HepG2 (cell line): ENCODE results near the gene ARPC1A. TPM values are rescaled to one million over a fixed set of nuclear protein-coding genes. Genes with fewer than 3 reads are reported as not detected.

Experiments
- CBX5 ChIP-seq: sonication (generic); formaldehyde crosslinking; IDR thresholded peaks from 2 replicates; pipeline ENCODE4 v1.4.0; 2020; ENCODE audit warnings: missing genetic modification reagents, borderline replicate concordance
- CREM ChIP-seq, 2 experiments: sonication (generic) in 1 of 2; formaldehyde crosslinking in 1 of 2; IDR thresholded peaks; 2 replicates each; pipeline versions ENCODE4 v1.4.0 to v1.6.1; 2016 to 2020; ENCODE audit warnings: antibody characterized with exemption in 1 of 2, mild to moderate bottlenecking in 1 of 2, missing genetic modification reagents in 1 of 2
- FLYWCH1 ChIP-seq: sonication (generic); formaldehyde crosslinking; IDR thresholded peaks from 2 replicates; pipeline ENCODE4 v1.8.1; 2023; ENCODE audit warnings: mild to moderate bottlenecking, missing genetic modification reagents
- JUND ChIP-seq: sonication (generic); formaldehyde crosslinking; IDR thresholded peaks from 2 replicates; pipeline ENCODE4 v1.8.0; 2022; ENCODE audit warnings: mild to moderate bottlenecking, missing genetic modification reagents
- KDM4B ChIP-seq: sonication (generic); formaldehyde crosslinking; IDR thresholded peaks from 2 replicates; pipeline ENCODE4 v1.4.0; 2020; ENCODE audit warnings: missing genetic modification reagents
- MIER2 ChIP-seq: IDR thresholded peaks from 2 replicates; pipeline ENCODE4 v1.6.1; 2016; ENCODE audit warnings: missing biosample characterization, missing genetic modification reagents
- SIX1 ChIP-seq: sonication (generic); formaldehyde crosslinking; IDR thresholded peaks from 2 replicates; pipeline ENCODE4 v1.4.0; 2020; ENCODE audit warnings: missing genetic modification reagents, borderline replicate concordance
- SMARCC2 ChIP-seq: fragments of 450-650 bp; IDR thresholded peaks from 2 replicates; pipeline ENCODE4 v1.6.1; 2017; ENCODE audit warnings: antibody characterized with exemption, mild to moderate bottlenecking
- TMF1 ChIP-seq: sonication (generic); formaldehyde crosslinking; IDR thresholded peaks from 2 replicates; pipeline ENCODE4 v1.8.1; 2022; ENCODE audit warnings: low read depth, missing genetic modification reagents
- U2AF2 ChIP-seq: fragments of 200-400 bp; formaldehyde crosslinking; IDR thresholded peaks from 2 replicates; pipeline ENCODE4 v1.6.1; 2017; ENCODE audit warnings: low read depth, mild to moderate bottlenecking, low read length
- ZNF207 ChIP-seq: fragments of 450-650 bp; IDR thresholded peaks from 2 replicates; pipeline ENCODE4 v1.6.1; 2016; ENCODE audit warnings: antibody characterized with exemption, borderline replicate concordance
- ZNF343 ChIP-seq: sonication (generic); formaldehyde crosslinking; IDR thresholded peaks from 2 replicates; pipeline ENCODE4 v1.4.0; 2020; ENCODE audit warnings: mild to moderate bottlenecking, missing genetic modification reagents
- ZNF354B ChIP-seq: sonication (generic); formaldehyde crosslinking; IDR thresholded peaks from 2 replicates; pipeline ENCODE4 v1.8.0; 2022; ENCODE audit warnings: mild to moderate bottlenecking, missing genetic modification reagents
- ZNF564 ChIP-seq: sonication (generic); formaldehyde crosslinking; IDR thresholded peaks from 2 replicates; pipeline ENCODE4 v1.8.1; 2023; ENCODE audit warnings: mild to moderate bottlenecking, missing genetic modification reagents
- polyA plus RNA-seq, 8 experiments: library from polyadenylated mRNA; depleted of rRNA in 3 of 8; stranded (reverse) in 7 of 8; unstranded in 1 of 8; fragments of >200 nt; fragmentation: Illumina TruSeq in 4 of 8; extraction: Trizol in 4 of 8; gene quantifications; 2 replicates each; pipeline versions ENCODE4 v1.2.1 to v1.2.3, GENCODE V29; 2011 to 2016; ENCODE audit warnings: low read depth in 4 of 8, missing spikeins in 1 of 8, mixed read lengths in 1 of 8; ENCODE audit not compliant: insufficient read depth in 1 of 8
- total RNA-seq, 5 experiments: library from RNA; depleted of rRNA; stranded (reverse); fragments of >200 nt; fragmentation: Illumina TruSeq; extraction: Trizol; gene quantifications; 2 replicates each; pipeline ENCODE4 v1.2.3, GENCODE V29; 2016; ENCODE audit warnings: low read depth in 1 of 5
- TF ChIP-seq, protein P1 (sequence below): sonication (generic); formaldehyde crosslinking; IDR thresholded peaks from 2 replicates; pipeline ENCODE4 v1.4.0; 2020; ENCODE audit warnings: missing genetic modification reagents
- TF ChIP-seq, protein P2 (sequence below): sonication (generic); formaldehyde crosslinking; IDR thresholded peaks from 2 replicates; pipeline ENCODE4 v1.4.0; 2020; ENCODE audit warnings: mild to moderate bottlenecking, missing genetic modification reagents
- TF ChIP-seq, protein P3 (sequence below): sonication (generic); formaldehyde crosslinking; IDR thresholded peaks from 2 replicates; pipeline ENCODE4 v1.4.0; 2020; ENCODE audit warnings: missing genetic modification reagents
- TF ChIP-seq, protein P4 (sequence below): sonication (generic); formaldehyde crosslinking; IDR thresholded peaks from 2 replicates; pipeline ENCODE4 v1.5.0; 2020; ENCODE audit warnings: missing genetic modification reagents, mild to moderate bottlenecking, borderline replicate concordance

ARPC1A gene
- total and polyA plus RNA-seq, 2 of the 13 experiments (the other 11 are each of a cell fraction or from before 2014, with no cell fraction given) = 44.3 to 88.5 TPM

DNA sequence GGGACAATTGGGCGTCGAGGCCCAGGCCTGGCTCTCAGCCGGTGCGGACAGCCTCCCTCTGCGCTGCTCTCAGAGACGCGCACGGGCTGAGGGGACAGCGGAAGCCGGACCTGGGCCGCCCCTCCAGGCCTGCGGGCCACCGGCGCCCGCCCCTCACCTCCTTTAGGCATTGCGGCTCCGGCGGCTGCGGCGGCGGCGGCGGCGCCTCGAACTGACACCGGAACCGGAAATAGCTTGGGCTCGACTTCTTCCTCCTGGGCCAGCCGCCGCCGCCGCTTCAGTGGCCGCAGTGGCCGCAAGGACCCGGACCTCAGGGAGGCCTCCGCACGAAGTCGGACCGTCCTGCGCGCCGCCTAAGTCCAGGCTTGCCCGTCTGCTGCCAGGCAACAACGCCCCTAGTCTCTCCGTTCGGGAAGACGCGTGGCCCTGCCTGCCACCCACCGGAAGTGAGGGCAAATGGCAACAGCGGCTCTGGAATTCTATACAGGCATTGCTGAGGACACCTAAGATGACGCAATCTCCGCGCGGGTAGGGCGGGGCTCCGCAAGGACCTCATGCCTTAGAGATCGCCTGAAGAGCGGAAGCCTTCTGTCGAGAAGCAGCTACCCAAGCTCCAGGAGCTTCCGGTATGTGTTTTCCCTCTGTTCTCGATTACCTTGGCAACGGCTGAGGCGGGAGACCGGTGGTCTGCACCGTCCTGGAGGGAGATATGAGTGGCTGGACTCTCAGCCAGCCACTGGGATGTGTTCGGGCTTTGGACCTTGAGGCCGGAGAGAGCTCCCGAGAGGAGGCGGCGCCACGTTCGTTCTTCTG, 82.9 kb downstream of the ARPC1A start, which contains the start of the genes BUD31 and PDAP1 (continued):
- TF ChIP-seq, protein P1, sequence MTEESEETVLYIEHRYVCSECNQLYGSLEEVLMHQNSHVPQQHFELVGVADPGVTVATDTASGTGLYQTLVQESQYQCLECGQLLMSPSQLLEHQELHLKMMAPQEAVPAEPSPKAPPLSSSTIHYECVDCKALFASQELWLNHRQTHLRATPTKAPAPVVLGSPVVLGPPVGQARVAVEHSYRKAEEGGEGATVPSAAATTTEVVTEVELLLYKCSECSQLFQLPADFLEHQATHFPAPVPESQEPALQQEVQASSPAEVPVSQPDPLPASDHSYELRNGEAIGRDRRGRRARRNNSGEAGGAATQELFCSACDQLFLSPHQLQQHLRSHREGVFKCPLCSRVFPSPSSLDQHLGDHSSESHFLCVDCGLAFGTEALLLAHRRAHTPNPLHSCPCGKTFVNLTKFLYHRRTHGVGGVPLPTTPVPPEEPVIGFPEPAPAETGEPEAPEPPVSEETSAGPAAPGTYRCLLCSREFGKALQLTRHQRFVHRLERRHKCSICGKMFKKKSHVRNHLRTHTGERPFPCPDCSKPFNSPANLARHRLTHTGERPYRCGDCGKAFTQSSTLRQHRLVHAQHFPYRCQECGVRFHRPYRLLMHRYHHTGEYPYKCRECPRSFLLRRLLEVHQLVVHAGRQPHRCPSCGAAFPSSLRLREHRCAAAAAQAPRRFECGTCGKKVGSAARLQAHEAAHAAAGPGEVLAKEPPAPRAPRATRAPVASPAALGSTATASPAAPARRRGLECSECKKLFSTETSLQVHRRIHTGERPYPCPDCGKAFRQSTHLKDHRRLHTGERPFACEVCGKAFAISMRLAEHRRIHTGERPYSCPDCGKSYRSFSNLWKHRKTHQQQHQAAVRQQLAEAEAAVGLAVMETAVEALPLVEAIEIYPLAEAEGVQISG = peak; percentile 89
- TF ChIP-seq MIER2 (CRISPR knock-in tag) (0 out of 2 replicates have a peak, but pooled peaks have one; percentile 47), ZNF564 (CRISPR knock-in tag) (peak; percentile 51; the same call in 1 of the 2 replicates), FLYWCH1 (CRISPR knock-in tag) (no peak), U2AF2 (no peak), ZNF343 (0 out of 2 replicates have a peak, but pooled peaks have one; percentile 90), TMF1 (CRISPR knock-in tag) (no peak), SIX1 (peak; percentile 30; the same call in 1 of the 2 replicates), JUND (CRISPR knock-in tag) (peak; percentile 89), SMARCC2 (no peak), CBX5 (CRISPR knock-in tag) (peak; percentile 85), ZNF354B (CRISPR knock-in tag) (0 out of 2 replicates have a peak, but pooled peaks have one; percentile 84), KDM4B (CRISPR knock-in tag) (no peak; the same call in none of the 2 replicates), ZNF207 (no peak), CREM (IDR thresholded peaks at IDR 0.05) (peak; percentile 87), CREM (CRISPR knock-in tag; IDR thresholded peaks at IDR 0.05) (no peak)
- TF ChIP-seq, protein P2, sequence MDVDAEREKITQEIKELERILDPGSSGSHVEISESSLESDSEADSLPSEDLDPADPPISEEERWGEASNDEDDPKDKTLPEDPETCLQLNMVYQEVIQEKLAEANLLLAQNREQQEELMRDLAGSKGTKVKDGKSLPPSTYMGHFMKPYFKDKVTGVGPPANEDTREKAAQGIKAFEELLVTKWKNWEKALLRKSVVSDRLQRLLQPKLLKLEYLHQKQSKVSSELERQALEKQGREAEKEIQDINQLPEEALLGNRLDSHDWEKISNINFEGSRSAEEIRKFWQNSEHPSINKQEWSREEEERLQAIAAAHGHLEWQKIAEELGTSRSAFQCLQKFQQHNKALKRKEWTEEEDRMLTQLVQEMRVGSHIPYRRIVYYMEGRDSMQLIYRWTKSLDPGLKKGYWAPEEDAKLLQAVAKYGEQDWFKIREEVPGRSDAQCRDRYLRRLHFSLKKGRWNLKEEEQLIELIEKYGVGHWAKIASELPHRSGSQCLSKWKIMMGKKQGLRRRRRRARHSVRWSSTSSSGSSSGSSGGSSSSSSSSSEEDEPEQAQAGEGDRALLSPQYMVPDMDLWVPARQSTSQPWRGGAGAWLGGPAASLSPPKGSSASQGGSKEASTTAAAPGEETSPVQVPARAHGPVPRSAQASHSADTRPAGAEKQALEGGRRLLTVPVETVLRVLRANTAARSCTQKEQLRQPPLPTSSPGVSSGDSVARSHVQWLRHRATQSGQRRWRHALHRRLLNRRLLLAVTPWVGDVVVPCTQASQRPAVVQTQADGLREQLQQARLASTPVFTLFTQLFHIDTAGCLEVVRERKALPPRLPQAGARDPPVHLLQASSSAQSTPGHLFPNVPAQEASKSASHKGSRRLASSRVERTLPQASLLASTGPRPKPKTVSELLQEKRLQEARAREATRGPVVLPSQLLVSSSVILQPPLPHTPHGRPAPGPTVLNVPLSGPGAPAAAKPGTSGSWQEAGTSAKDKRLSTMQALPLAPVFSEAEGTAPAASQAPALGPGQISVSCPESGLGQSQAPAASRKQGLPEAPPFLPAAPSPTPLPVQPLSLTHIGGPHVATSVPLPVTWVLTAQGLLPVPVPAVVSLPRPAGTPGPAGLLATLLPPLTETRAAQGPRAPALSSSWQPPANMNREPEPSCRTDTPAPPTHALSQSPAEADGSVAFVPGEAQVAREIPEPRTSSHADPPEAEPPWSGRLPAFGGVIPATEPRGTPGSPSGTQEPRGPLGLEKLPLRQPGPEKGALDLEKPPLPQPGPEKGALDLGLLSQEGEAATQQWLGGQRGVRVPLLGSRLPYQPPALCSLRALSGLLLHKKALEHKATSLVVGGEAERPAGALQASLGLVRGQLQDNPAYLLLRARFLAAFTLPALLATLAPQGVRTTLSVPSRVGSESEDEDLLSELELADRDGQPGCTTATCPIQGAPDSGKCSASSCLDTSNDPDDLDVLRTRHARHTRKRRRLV = no peak
- TF ChIP-seq, protein P3, sequence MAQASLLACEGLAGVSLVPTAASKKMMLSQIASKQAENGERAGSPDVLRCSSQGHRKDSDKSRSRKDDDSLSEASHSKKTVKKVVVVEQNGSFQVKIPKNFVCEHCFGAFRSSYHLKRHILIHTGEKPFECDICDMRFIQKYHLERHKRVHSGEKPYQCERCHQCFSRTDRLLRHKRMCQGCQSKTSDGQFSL = no peak
- TF ChIP-seq, protein P4, sequence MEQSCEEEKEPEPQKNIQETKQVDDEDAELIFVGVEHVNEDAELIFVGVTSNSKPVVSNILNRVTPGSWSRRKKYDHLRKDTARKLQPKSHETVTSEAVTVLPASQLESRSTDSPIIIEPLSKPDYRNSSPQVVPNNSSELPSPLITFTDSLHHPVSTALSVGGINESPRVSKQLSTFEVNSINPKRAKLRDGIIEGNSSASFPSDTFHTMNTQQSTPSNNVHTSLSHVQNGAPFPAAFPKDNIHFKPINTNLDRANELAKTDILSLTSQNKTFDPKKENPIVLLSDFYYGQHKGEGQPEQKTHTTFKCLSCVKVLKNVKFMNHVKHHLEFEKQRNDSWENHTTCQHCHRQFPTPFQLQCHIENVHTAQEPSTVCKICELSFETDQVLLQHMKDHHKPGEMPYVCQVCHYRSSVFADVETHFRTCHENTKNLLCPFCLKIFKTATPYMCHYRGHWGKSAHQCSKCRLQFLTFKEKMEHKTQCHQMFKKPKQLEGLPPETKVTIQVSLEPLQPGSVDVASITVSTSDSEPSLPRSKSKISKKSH = 0 out of 2 replicates have a peak, but pooled peaks have one; percentile 16
